GM21423 (cell line): ENCODE data around the gene PRKCQ.
"Not testable (repeated sequence)": the region's sequence is repeated elsewhere in the genome, so short reads cannot be mapped to it uniquely, and the experiment has no call there.

Source experiments
- ATAC-seq: cut with Tn5 transposase; IDR thresholded peaks from one replicate; pipeline ENCODE4 v1.9.1; 2021; ENCODE audit warnings: mild to moderate bottlenecking, moderate library complexity; ENCODE audit not compliant: unreplicated experiment

Gene PRKCQ

DNA sequence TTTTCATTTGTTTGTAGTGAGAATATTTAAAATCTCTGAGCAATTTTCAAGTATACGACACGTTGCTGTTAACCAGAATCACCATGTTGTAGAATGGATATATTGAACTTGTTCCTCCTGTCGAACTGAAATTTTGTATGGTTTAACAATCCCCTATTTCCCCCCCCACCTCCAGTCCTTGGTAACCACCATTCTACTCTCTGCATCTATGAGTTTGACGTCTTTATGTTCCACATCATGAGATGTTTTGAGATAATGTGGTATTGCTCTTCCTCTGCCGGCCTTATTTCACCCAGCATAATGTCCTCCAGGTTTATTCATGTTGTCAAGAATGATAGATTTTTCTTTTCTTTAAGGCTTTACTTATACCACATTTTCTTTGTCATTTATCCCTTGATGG is 17.4 kb upstream of the PRKCQ start:
- ATAC-seq = no peak

DNA sequence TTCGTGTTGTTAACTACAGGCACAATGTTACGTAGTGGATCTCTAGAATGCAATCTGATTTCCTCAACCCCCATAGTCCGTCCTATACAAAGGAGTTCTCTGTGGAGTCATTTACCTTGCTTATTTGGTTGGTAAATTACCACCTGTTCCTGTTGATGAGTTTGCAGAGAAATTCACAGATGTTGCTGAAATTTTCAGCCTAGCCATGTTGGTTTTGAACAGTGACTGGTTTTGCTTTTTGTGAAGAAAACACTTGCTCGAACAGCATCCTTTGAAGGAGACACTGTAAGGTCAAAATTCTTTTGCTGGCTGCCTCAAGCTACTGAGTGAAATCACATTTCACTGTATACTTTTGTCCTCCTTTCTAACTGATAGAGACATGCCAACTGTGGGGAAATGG is 15.4 kb upstream of the PRKCQ start:
- no peak for ATAC-seq

DNA sequence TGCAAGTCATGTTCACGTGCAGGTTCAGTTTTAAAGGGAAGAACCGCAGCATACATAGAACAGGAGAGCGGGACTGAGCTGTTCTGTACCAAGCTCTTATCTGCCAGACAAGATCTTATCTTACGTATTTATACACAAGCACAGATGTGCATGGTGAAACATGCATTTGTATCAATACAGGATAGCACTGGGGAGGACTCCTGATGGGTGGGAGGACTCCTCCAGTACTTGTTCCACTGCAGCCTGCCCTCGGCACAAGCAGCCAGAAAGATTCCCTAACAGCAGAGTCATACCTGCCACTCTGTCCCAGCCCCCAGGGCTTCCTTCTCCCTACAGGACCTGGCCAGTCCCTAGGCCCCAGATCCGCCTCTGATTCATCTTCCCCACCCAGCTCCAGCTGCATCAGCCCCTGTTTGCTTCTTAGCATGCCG is 13.2 kb upstream of the PRKCQ start:
- no peak for ATAC-seq

DNA sequence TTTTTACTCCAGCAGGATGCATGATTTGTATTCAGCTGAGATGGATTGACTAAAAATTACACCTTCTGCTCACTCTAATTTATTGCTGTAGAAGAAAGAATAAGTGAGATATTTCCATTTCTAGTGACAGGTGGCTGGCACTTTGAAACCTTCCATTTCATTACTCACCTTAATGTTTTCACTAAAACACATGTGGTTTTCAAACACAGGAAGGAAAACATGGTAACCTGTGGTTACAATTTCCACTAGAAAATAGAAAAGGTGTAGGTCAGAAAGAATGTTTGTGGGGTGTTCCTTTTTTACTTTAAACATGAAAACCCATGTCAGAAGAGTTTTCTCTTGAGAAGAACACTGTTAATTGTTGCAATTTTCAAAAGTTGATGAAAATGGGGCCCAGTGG is 12.0 kb upstream of the PRKCQ start:
- ATAC-seq = no peak

DNA sequence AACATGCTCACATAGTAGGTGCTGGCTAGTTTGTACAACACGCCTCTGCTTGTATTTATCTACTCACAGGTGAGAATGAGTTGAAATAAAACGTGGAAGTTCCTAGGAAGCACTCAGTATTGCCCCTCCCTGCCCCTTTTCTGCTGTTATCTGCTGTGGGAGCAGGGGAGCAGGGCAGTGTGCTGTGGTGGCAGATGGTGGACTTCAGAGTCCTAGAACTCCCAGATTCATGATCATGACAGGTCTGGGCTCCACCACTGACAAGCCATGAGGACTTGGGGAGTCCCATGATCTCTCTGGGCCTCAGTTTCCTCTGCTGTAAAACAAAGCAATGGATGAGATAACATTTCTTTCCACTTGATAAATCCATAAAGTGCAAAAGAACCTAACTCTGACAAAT is 11.6 kb upstream of the PRKCQ start:
- ATAC-seq = no peak

DNA sequence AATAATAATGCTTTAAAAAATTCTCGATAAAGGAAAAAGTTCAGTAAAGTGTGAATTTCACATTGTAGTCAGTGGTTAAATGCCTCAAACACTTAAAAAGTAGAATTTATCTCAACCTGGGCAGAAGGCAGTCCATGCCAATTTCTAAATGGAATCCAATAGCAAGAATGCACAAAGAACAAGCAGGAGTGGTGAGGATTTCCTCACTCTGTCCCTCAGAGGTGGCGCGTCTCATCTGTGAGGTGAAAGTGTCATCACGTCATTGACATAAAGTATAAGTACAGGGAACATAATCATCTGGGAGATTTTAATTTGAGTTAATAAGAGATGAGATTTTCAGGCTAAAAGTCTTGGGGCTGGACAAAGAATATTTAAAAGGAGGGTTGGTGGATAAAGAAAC is 10.0 kb upstream of the PRKCQ start:
- no peak for ATAC-seq

DNA sequence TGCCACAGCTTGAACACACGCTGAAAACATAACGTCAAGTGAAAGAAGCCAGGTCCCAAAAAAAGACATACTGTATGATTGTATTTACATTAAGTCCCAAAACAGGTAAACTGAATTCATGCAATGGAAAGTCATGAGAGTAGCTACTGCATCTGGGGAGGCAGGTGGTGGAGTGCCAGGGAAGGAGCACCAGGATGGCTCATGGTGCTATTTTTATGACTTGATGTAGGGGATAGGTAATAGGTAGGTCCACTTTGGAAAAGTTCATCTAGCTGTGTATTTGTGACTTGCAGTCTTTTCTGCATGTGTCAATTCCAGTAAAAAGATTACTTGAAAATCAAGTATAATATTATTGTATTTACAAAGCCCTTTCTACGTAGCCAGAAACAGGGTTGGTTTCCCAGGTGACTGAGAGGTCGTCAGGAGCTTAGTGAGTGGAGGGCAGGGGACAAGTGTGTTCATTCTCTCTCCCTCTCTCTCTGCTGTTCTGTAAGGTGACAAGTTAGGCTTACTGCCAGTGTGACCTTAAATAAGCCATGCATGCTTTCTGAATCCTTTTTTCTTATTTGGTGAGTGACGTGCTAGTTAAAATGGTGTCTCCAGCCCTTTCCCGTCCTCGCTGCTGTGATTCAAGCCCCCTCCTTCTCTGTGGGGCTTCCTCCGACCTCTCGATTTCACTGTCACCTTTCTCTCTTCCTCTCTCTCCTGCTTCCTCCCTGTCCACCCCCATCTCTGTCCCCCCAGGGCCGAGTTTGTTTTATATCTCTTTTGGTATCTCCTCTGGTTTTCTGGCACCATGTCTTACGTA is 9.4 kb upstream of the PRKCQ start:
- ATAC-seq = no peak

DNA sequence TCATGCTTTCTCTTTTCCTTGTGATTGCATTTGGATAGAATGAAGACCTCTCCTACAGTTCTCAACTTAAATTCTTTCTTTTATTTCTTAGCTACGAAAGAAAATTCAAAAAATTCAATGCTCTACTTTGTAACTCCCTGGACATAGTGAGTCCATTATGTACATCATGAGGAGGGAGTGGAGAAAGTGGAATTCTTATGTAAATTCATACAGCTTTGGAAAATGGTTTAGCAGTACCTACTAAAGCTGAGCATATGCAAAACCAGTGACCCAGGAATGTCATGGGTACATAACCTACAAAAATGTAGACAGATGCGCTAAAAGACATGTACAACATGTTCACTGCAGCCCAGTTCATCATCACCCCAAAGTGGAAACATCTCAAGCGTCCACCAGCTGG is 8.8 kb upstream of the PRKCQ start:
- ATAC-seq = no peak

DNA sequence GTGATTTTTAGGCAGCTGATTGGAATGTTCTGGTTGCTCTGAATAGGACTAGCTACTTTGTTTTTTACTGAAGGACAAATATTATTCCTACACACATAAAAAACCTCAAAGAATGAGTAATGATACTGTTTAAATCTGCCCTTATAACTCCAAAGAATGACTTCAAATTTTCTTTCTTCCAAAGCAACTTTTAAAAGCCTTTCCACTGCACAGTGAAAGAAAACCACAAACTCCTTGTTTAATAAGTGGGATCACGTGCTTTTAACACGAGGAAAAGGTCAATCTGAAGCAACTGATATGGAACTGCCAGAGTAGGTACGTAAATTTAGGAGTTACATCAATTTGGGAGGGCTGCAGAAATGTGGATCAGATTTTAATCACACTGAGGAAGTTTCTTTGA is 8.0 kb upstream of the PRKCQ start:
- no peak for ATAC-seq

DNA sequence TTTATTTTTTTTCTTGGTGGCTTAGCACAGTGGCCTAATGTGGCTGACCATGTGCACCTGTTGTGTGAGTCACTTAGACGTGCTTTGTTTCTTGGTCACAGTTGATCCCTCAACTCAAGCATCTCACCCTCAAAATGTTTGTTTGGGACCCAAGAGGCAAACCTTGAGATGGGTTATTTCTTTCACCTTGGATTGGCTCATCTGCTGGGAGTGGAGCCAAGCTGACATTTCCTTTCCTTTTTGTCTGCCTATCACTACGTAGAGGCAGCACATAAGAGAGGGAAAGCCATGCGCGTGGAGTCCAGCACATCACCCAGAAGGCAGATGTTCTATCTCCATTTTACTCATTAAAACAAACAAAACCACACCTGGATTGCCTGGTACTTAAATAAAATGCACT is 6.4 kb upstream of the PRKCQ start:
- no peak for ATAC-seq

DNA sequence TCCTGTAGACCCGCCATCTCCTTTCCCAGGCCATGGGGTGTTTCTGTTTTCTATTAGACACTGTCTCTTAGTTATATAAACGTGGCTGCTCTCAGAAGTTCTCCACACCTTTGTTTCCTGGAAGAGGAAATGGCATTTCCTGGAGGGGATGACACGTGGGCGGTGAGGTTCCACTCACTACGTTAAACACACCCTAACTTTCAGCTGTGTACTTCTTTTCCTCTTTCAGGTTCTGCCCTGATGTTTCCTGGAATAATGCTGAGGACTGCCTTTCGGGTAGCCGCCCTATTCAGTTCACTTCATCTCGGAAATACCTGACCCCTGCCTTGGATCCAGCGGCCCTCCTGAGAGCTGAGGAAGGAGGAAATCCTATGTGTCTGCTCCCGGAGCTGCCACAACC is 3.4 kb upstream of the PRKCQ start:
- ATAC-seq = no peak

DNA sequence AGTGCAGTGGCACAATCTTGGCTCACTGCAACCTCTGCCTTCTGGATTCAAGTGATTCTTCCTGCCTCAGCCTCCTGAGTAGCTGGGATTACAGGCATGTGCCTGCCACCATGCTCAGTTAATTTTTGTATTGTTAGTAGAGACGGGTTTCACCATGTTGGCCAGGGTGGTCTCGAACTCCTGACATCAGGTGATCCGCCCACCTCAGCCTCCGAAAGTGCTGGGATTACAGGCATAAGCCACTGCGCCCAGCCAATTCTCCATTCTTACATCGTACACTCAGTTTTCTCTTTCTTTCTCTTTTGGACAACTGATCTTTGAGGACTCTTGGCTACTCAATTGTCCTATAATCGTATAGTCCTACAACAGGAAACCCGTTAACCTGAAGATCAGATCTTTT is 2.8 kb upstream of the PRKCQ start:
- ATAC-seq = not testable (repeated sequence)

DNA sequence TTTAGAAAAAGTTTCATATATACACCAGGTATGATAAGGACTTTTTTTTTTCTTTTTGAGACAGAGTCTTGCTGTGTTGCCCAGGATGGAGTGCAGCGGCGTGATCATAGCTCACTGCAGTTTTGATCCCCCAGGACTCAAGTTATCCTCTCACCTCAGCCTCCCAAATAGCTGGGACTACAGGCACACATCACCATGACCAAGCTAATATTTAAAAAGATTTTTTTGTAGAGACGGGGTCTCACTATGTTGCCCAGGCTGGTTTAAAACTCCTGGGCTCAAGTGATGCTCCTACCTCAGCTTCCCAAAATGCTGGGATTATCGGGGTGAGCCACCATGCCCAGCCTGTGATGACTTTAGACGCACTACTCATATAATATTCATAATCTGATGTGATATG is 2.2 kb upstream of the PRKCQ start:
- no peak for ATAC-seq

DNA sequence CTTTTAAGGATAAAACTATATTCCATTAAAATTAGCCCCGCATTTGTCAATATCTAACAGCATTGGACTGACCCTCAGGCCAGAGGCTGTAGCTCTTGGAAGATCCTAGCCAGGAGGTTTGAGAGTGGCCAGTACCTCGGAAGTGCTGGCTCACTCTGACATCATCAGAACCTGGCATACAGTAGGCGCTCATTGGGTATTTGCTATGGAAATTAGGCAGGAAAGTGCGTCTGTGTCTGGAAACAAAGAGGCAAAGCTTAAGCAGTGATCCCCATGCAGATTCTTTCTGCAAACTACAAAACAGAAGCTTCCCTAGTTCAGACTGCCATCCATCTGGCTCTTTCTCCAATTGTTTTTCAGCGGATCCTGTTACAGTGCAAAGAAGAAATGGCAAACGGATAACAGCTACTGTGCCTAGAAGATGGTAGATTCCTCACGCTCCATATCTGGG is 1.7 kb upstream of the PRKCQ start:
- no peak for ATAC-seq

DNA sequence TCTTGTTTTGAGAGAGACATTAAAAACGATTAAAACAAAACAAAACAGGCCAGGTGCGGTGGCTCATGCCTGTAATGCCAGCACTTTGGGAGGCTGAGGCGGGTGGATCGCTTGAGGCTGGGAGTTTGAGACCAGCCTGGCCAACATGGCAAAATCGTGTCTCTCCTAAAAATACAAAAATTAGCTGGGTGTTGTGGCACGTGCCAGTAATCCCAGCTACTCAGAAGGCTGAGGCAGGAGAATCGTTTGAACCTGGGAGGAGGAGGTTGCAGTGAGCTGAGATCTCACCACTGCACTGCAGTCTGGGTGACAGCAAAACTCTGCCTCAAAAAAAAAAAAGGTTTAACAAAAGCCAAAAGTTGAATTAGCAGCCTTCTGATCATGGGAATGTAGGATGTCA is 1.1 kb upstream of the PRKCQ start:
- ATAC-seq = not testable (repeated sequence)

DNA sequence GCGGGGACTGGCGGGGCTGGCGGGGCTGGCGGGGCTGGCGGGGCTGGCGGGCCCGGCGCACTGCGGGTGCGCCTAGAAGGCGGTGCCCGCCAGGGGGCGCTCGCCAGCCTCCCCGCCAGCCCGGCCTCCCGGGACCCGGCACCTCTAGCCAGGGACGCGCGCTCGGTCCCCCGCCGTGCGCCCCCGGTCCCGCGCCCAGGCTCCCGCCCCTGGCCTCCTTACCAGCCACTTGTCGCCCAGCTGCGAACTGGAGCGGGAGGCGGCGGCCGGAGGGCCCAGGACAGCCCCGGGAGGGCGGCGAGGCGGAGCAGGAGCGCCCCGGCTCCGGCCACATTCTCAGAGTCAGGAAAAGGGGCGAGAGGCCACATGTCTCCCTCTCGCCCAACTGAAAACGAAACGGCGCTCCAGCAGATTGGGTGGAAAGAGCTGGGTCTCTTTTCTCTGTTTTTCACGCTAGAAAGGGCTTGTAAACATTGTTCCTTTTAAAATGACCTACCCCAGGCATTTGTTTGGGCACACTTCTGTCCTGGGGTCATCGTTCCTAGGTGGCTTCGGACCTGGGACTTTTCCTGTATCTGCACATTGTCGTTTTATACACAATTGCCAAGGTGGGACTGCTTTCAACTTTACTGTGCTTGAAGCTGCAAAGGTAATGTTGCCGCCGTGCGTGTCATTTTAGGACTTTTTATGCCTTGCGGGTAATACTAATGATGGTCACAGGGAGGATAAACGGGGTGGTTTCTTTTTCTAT is 378 bp upstream of the PRKCQ start:
- ATAC-seq = peak; percentile 90

DNA sequence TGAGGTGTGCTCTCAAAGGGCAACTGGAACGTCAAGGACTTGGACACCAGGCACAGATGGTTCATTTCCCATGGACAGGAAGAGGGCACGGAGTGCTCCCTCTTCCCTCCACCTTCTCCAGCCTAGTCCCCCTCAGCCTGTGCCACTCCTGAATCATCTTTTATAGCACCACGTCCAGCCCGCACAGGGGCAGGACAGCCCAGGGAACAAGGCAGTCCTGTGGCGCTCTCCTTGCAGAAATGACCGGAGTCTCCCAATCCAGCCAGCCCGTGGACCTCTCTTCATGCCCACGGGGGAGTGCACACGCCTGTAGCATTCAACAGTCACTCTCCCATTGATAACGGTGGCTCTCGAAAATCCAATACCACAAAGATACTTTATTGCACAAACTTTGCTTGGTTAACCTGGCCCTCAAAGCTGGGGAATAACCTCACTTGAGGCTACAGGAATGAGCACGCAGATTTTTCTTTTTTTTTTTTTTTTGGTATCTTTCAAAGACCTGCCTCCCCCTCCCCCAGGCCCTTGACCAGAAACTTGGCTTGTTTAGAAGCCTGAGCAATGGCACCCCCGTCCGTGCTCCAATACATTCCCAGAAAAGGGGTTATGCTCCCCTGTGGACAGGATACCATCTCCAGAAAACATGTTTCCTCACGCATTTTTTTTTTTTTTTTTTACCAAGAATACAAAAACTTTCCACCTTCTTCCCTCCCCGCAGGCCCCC is 733 bp downstream of the PRKCQ start:
- no peak for ATAC-seq

DNA sequence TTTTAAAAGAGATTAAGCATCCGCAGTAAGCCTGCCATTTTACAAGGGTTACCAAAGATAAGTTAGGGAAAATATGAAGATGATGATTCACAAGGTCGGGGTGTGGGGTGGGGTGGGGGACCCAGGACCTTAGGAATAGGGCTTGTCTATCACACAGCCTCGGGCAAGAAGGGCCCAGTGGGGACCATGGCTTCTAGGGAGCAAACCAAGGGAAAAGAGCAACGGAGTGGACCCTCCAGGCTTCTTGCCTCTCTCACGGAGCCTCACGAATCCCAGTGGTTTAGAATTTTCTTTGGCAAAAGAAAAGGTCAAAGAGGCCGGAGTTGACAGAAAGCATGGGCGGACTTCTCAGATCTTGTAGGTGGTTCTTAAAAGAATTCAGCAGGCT is 1.3 kb downstream of the PRKCQ start:
- no peak for ATAC-seq

DNA sequence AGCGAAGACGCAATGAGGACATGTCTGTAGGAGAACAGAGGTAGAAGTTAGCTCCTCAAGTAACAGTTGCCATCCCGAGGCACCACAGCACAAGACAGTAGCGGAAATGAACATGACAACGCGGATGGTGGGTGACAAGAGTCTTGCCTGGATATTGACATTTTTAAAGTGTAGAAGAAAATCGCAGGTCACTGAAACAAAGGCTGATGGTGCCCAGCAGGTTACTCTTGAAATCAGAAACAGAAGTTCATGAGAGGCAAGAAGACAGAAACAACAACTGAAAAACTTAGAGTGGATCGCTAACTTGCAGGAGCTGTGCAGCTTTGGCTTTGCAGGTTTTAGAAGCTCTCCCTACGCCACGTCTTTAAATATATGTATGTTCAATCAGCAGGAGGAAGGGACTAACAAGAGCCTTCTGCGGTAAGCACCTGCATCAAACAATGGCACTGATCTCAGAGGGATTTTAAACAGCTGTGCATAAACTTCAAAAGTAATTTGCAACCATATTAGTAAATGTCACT is 1.8 kb downstream of the PRKCQ start:
- ATAC-seq = no peak

DNA sequence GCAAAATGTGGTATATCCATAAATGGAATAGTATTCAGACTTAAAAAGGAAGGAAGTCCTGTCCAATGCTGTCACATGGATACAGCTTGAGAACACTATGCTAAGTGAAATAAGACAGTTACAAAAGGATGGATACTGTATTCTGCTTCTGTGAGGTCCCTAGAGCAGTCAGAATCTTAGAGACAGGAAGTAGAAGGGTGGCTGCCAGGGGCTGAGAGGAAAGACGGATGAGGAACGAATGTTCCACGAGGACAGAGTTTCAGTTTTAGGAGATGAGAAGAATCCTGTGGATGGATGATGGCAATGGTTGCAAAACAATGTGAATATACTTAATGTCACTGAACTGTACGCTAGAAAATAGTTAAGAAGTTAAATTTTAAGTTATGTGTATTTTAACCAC is 3.8 kb downstream of the PRKCQ start:
- ATAC-seq = no peak

DNA sequence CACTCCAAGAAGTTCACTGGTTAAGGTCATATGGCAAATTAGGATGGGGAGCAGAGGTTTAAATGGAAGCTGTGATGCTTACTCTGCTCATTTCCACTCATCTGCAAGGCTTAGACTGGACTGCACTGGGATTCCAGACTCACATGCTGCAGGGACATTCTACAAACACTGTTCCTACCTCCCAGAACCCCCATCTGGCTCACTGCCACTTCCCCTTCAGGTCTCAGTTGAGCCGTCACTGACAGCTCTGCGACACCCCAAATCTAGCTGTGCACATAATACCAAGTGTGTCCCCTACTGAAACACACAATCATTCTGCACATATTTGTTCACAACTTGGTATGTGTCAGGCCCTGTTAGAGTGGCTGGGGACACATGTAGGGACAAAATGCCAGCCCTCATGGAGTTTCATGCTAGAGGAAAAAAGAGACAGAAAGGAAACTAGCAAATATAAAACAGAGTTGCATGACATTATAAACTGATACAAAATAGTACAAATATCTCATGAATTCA is 5.4 kb downstream of the PRKCQ start:
- no peak for ATAC-seq
